RWPE1 (cell line): ENCODE measurements around the gene DSCAM.

ENCODE experiments used
- CTCF ChIA-PET: fragments of 350-600 bp; sonication (Branson Sonifier 250); formaldehyde crosslinking; extraction: SDS; loops from one replicate; lab custom pipeline; 2021; lab: Yijun Ruan, JAX
- POLR2A ChIA-PET: fragments of 400-600 bp; formaldehyde crosslinking; extraction: SDS; loops from one replicate; lab custom pipeline; 2020; ENCODE audit warnings: antibody characterized with exemption; ENCODE audit not compliant: low non-redundant PET; lab: Yijun Ruan, JAX
- DNase-seq: peaks from one replicate; pipeline ENCODE4 v3.0.0; 2012; ENCODE audit warnings: low spot score
- H3K27ac ChIP-seq: fragments of 450-650 bp; 2 replicates; pipeline ENCODE4 v1.5.1; 2017
- TF ChIP-seq, protein P1 (sequence below): fragments of 450-650 bp; conservative IDR thresholded peaks from 2 replicates; pipeline ENCODE4 v1.5.1; 2017; ENCODE audit warnings: low read depth, mild to moderate bottlenecking

The DSCAM gene

DNA sequence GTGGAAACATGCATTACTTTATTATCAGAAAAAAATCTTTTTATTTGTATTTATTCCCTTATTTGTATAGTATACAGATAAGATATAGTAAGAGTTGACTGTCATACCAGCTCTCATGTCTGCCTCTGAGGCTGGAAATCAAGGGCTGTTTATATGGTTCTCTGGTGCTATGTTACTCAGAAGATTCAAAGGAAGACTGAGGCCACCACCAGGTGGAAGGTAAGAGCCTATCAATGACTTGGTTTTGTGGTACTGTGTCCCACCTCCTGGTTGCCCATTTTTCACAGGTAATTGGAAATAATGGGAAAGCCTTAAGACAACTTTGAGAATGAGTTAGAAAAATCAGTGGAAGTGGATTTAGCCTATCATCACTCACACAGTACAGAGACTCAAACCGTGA lies 342.1 kb downstream of the DSCAM start:
- no peak for DNase-seq
- ChIA-PET POLR2A (no interaction called here), CTCF (no interaction called here)
- no peak overlapping the region for H3K27ac ChIP-seq
- TF ChIP-seq, protein P1, sequence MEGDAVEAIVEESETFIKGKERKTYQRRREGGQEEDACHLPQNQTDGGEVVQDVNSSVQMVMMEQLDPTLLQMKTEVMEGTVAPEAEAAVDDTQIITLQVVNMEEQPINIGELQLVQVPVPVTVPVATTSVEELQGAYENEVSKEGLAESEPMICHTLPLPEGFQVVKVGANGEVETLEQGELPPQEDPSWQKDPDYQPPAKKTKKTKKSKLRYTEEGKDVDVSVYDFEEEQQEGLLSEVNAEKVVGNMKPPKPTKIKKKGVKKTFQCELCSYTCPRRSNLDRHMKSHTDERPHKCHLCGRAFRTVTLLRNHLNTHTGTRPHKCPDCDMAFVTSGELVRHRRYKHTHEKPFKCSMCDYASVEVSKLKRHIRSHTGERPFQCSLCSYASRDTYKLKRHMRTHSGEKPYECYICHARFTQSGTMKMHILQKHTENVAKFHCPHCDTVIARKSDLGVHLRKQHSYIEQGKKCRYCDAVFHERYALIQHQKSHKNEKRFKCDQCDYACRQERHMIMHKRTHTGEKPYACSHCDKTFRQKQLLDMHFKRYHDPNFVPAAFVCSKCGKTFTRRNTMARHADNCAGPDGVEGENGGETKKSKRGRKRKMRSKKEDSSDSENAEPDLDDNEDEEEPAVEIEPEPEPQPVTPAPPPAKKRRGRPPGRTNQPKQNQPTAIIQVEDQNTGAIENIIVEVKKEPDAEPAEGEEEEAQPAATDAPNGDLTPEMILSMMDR, result no peak

DNA sequence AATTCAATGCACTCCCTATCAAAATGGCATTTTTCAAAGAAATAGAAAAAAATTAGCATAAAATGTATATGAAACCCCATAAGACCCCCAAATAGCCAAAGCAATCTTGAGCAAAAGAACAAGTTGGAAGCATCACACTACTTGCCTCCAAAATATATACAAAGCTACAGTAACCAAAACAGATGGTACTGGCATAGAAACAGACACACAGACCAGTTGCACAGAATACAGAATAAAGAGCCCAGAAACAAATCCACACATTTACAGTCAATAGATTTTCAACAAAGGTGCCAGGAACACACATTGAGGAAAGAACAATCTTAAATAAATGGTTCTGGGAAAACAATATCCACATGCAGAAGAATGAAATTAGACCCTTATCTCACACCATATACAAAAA lies 350.8 kb downstream of the DSCAM start:
- no peak for DNase-seq
- H3K27ac ChIP-seq, result no peak overlapping the region
- TF ChIP-seq, protein P1, result no peak
- CTCF ChIA-PET, result no interaction called here
- POLR2A ChIA-PET, result no interaction called here

DNA sequence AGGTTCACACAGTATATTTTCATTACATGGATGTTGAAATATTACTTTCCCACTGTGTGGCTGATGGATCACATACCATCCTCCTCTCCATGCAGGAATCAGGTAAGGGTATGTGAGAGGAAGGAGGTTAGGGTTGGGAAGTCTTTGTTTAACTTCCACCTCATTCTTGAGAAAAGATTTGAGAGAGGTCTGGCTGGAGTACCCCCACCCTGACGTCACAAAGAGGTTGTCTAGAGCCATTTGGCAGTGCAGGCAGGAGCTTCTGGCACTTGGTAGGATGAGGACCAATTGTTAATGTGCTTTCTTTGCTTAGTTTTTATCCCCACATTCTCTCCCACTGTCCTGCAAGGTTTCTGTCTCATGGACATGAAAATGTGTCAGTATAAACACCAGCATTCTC lies 356.6 kb downstream of the DSCAM start:
- POLR2A ChIA-PET, result no interaction called here
- no peak for DNase-seq
- CTCF ChIA-PET, result no interaction called here
- no peak overlapping the region for H3K27ac ChIP-seq
- TF ChIP-seq, protein P1, result no peak

DNA sequence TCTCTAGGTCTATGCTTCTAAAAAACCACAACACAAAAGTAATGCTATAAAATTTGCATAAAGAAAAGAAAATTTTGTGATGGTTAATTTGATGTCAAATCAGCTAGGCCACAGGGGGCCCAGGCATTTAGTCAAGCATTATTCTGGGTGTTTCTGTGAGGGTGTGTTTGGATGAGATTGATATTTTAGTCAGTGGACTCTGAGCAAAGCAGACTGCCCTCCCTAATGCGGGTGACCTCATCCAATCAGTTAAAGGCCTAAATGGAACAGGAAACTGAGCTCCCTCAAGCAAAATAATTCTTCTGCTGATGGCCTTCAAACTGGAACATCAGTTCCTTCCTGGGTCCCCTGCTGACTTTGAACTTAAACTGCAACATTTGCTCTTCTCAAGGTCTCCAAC lies 358.0 kb downstream of the DSCAM start:
- ChIA-PET CTCF (interaction anchor here (0.6 kb wide), 1 partner anchor 19 kb away, joined by 3 read pairs; no protein-coding TSS in a partner anchor), POLR2A (no interaction called here)
- TF ChIP-seq, protein P1, result no peak
- DNase-seq, result no peak
- no peak overlapping the region for H3K27ac ChIP-seq

DNA sequence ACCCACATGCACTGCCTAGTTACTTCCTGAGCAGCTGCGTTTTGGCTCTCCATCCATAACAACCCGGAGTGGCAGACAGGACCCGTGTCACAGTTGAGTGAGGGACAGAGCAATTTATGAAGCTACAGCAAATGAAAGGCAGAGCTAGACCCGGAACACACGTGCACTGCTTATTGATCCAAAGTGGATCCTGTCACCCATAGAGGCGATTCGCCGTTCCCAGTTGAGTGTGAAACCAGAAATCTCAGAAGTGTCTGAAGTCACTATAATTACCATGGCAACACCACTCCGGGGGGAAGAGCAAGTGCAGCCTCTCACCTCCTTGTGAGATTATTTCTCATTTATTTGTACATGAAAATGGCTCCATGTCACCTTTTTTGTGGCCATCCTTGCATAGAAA lies 365.2 kb downstream of the DSCAM start:
- ChIA-PET CTCF (interaction anchor here (0.7 kb wide), 1 partner anchor 22 kb away, joined by 3 read pairs; no protein-coding TSS in a partner anchor), POLR2A (no interaction called here)
- H3K27ac ChIP-seq, result no peak overlapping the region
- TF ChIP-seq, protein P1, result no peak
- DNase-seq, result no peak

DNA sequence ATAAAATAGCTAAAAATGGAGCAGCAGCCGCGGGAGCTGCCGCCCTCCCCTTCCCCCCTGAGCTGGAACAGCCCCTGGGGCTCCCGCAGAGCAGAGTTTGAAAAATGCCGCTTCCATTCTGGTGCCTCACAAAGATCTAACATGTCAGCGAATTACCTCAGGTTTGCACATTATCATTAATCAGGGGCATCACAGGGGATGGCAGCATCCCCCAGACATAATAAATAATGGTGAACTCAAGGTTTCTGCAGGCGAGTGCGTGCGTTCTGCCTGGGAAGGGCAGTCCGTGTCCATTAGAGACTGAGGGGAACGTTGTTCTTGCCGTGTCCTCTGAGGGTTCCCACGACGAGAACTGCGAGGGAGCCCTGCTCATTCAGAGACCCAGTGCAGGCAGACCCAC lies 372.4 kb downstream of the DSCAM start:
- DNase-seq, result no peak
- TF ChIP-seq, protein P1, result no peak
- CTCF ChIA-PET, result no interaction called here
- H3K27ac ChIP-seq, result no peak overlapping the region
- POLR2A ChIA-PET, result no interaction called here
